ENCODE results near the gene SCYGR4.

Gene SCYGR4

GRCh38 chr2:227625420-227625819 is 8.1 kb downstream of the SCYGR4 start:
- in situ Hi-C loops (cut with HindIII; ENCODE audit: low pct_unique_long_range_greater_than_20kb, low sequenced_read_pairs), result no loop called here
- no peak for TF ChIP-seq JUND (IDR thresholded peaks at IDR 0.05; ENCODE audit: low read depth)
- DNase-seq (ENCODE audit: low read depth in 1 of 2, low spot score in 1 of 2), result no peak

GRCh38 chr2:227626580-227627151 is 9.4 kb downstream of the SCYGR4 start:
- no peak for DNase-seq (ENCODE audit: low read depth in 1 of 2, low spot score in 1 of 2)
- in situ Hi-C loops (cut with HindIII; ENCODE audit: low pct_unique_long_range_greater_than_20kb, low sequenced_read_pairs), result no loop called here
- TF ChIP-seq JUND (IDR thresholded peaks at IDR 0.05; ENCODE audit: low read depth), result no peak

- in situ Hi-C loops (cut with HindIII; ENCODE audit: low pct_unique_long_range_greater_than_20kb, low sequenced_read_pairs), result no loop called here
- no peak for DNase-seq (ENCODE audit: low read depth in 1 of 2, low spot score in 1 of 2)
- TF ChIP-seq JUND (IDR thresholded peaks at IDR 0.05; ENCODE audit: low read depth), result no peak
Observed at GRCh38 chr2:227627769-227628168, 10.5 kb downstream of the SCYGR4 start.

- DNase-seq (ENCODE audit: low read depth in 1 of 2, low spot score in 1 of 2), result no peak
- in situ Hi-C loops (cut with HindIII; ENCODE audit: low pct_unique_long_range_greater_than_20kb, low sequenced_read_pairs), result no loop called here
- TF ChIP-seq JUND (IDR thresholded peaks at IDR 0.05; ENCODE audit: low read depth), result no peak
Observed at GRCh38 chr2:227629435-227629834, 12.1 kb downstream of the SCYGR4 start.

GRCh38 chr2:227630322-227630721 is 13.0 kb downstream of the SCYGR4 start:
- DNase-seq (ENCODE audit: low read depth in 1 of 2, low spot score in 1 of 2), result no peak
- in situ Hi-C loops (cut with HindIII; ENCODE audit: low pct_unique_long_range_greater_than_20kb, low sequenced_read_pairs), result no loop called here

GRCh38 chr2:227632827-227633226 is 15.5 kb downstream of the SCYGR4 start:
- no peak for TF ChIP-seq JUND (IDR thresholded peaks at IDR 0.05; ENCODE audit: low read depth)
- in situ Hi-C loops (cut with HindIII; ENCODE audit: low pct_unique_long_range_greater_than_20kb, low sequenced_read_pairs), result no loop called here
- DNase-seq (ENCODE audit: low read depth in 1 of 2, low spot score in 1 of 2), result no peak

More at GRCh38 chr2:227630322-227630721, 13.0 kb downstream of the SCYGR4 start:
- TF ChIP-seq JUND (IDR thresholded peaks at IDR 0.05; ENCODE audit: low read depth), result no peak

- TF ChIP-seq JUND (IDR thresholded peaks at IDR 0.05; ENCODE audit: low read depth), result no peak
- no peak for DNase-seq (ENCODE audit: low read depth in 1 of 2, low spot score in 1 of 2)
- in situ Hi-C loops (cut with HindIII; ENCODE audit: low pct_unique_long_range_greater_than_20kb, low sequenced_read_pairs), result no loop called here
Observed at GRCh38 chr2:227634201-227634600, 16.9 kb downstream of the SCYGR4 start.

- no peak for TF ChIP-seq JUND (IDR thresholded peaks at IDR 0.05; ENCODE audit: low read depth)
- DNase-seq (ENCODE audit: low read depth in 1 of 2, low spot score in 1 of 2), result no peak
- in situ Hi-C loops (cut with HindIII; ENCODE audit: low pct_unique_long_range_greater_than_20kb, low sequenced_read_pairs), result no loop called here
Observed at GRCh38 chr2:227642656-227643055, 25.4 kb downstream of the SCYGR4 start.

GRCh38 chr2:227643990-227644551 is 26.8 kb downstream of the SCYGR4 start:
- in situ Hi-C loops (cut with HindIII; ENCODE audit: low pct_unique_long_range_greater_than_20kb, low sequenced_read_pairs), result no loop called here
- no peak for TF ChIP-seq JUND (IDR thresholded peaks at IDR 0.05; ENCODE audit: low read depth)

GRCh38 chr2:227653419-227653818 is 36.1 kb downstream of the SCYGR4 start:
- in situ Hi-C loops (cut with HindIII; ENCODE audit: low pct_unique_long_range_greater_than_20kb, low sequenced_read_pairs), result no loop called here
- TF ChIP-seq JUND (IDR thresholded peaks at IDR 0.05; ENCODE audit: low read depth), result no peak
- DNase-seq (ENCODE audit: low read depth in 1 of 2, low spot score in 1 of 2), result no peak

More at GRCh38 chr2:227643990-227644551, 26.8 kb downstream of the SCYGR4 start:
- no peak for DNase-seq (ENCODE audit: low read depth in 1 of 2, low spot score in 1 of 2)

GRCh38 chr2:227654426-227654825 is 37.1 kb downstream of the SCYGR4 start:
- in situ Hi-C loops (cut with HindIII; ENCODE audit: low pct_unique_long_range_greater_than_20kb, low sequenced_read_pairs), result no loop called here
- DNase-seq (ENCODE audit: low read depth in 1 of 2, low spot score in 1 of 2), result no peak
- TF ChIP-seq JUND (IDR thresholded peaks at IDR 0.05; ENCODE audit: low read depth), result no peak

GRCh38 chr2:227655454-227655853 is 38.2 kb downstream of the SCYGR4 start:
- DNase-seq (ENCODE audit: low read depth in 1 of 2, low spot score in 1 of 2), result no peak
- in situ Hi-C loops (cut with HindIII; ENCODE audit: low pct_unique_long_range_greater_than_20kb, low sequenced_read_pairs), result no loop called here
- no peak for TF ChIP-seq JUND (IDR thresholded peaks at IDR 0.05; ENCODE audit: low read depth)

GRCh38 chr2:227657199-227657845 is 40.0 kb downstream of the SCYGR4 start:
- no peak for DNase-seq (ENCODE audit: low read depth in 1 of 2, low spot score in 1 of 2)
- in situ Hi-C loops (cut with HindIII; ENCODE audit: low pct_unique_long_range_greater_than_20kb, low sequenced_read_pairs), result no loop called here
- no peak for TF ChIP-seq JUND (IDR thresholded peaks at IDR 0.05; ENCODE audit: low read depth)

Data from T47D (cell line).